Bronchial epithelial cell (primary cell): ENCODE data around the gene RTKN2. TPM values are rescaled to one million over a fixed set of nuclear protein-coding genes. Genes with fewer than 3 reads are reported as not detected.
A peak's percentile ranks its signal among the peaks of the same experiment; 100 is the strongest.

Experiments
- DNase-seq: peaks from one replicate; pipeline ENCODE4 v3.0.0-alpha.2; 2010; ENCODE audit warnings: low read depth
- FAIRE-seq: peaks from 2 replicates; lab custom pipeline; 2011; peaks lifted over from hg19 to GRCh38; lab: Jason Lieb, UNC
- H3K27me3 ChIP-seq: 2 replicates; pipeline ENCODE4 v1.5.1; 2011; ENCODE audit warnings: low read length; ENCODE audit not compliant: control insufficient read depth, insufficient read depth
- H3K36me3 ChIP-seq: 2 replicates; pipeline ENCODE4 v1.5.1; 2011; ENCODE audit warnings: low read length; ENCODE audit not compliant: control insufficient read depth, insufficient read depth
- H3K4me3 ChIP-seq: 2 replicates; pipeline ENCODE4 v1.5.1; 2011; ENCODE audit warnings: mild to moderate bottlenecking, low read depth, low read length, control low read depth
- CTCF ChIP-seq: IDR thresholded peaks from 2 replicates; pipeline ENCODE4 v1.5.1; 2011; ENCODE audit warnings: mild to moderate bottlenecking, moderate library complexity, low read length, control low read depth, inconsistent platforms; ENCODE audit not compliant: insufficient read depth, severe bottlenecking
- total RNA-seq: library from RNA; depleted of rRNA; stranded (reverse); fragments of >200 nt; gene quantifications from 2 replicates; pipeline ENCODE4 v1.2.1, GENCODE V29; 2014

The RTKN2 gene
- total RNA-seq, 1 donor from 2014 or later: 0.79 TPM

GRCh38 chr10:62264702-62265436 is 3.8 kb downstream of the RTKN2 start:
- DNase-seq: peak; percentile 90
- Histone ChIP-seq H3K27me3 (no peaks in the 10 kb centered on the region), H3K36me3 (no peaks in the 10 kb centered on the region), H3K4me3 (no peak overlapping the region)
- no peak for FAIRE-seq
- peak; percentile 49 for TF ChIP-seq CTCF

GRCh38 chr10:62264126-62264525 is 4.5 kb downstream of the RTKN2 start:
- DNase-seq (no peak), FAIRE-seq (no peak)
- Histone ChIP-seq H3K4me3 (no peak overlapping the region), H3K27me3 (no peaks in the 10 kb centered on the region), H3K36me3 (no peaks in the 10 kb centered on the region)
- no peak for TF ChIP-seq CTCF

GRCh38 chr10:62261666-62262065 is 7.0 kb downstream of the RTKN2 start:
- Histone ChIP-seq H3K4me3 (no peak overlapping the region), H3K27me3 (no peaks in the 10 kb centered on the region), H3K36me3 (no peaks in the 10 kb centered on the region)
- DNase-seq (no peak), FAIRE-seq (no peak)
- no peak for TF ChIP-seq CTCF

- Histone ChIP-seq H3K36me3 (no peaks in the 10 kb centered on the region), H3K4me3 (no peak overlapping the region), H3K27me3 (no peaks in the 10 kb centered on the region)
- FAIRE-seq: no peak
- DNase-seq: no peak
- TF ChIP-seq CTCF: no peak
Observed at GRCh38 chr10:62259998-62260397, 8.6 kb downstream of the RTKN2 start.

GRCh38 chr10:62259456-62259855 is 9.2 kb downstream of the RTKN2 start:
- no peak overlapping the region for H3K4me3 ChIP-seq
- FAIRE-seq (no peak), DNase-seq (no peak)
- H3K36me3 ChIP-seq: no peaks in the 10 kb centered on the region
- no peaks in the 10 kb centered on the region for H3K27me3 ChIP-seq
- no peak for TF ChIP-seq CTCF

- peak; percentile 69 for DNase-seq
Observed at GRCh38 chr10:62258926-62259325, 9.7 kb downstream of the RTKN2 start.

More at GRCh38 chr10:62258926-62259325, 9.7 kb downstream of the RTKN2 start:
- no peak for TF ChIP-seq CTCF
- no peaks in the 10 kb centered on the region for H3K36me3 ChIP-seq
- no peak overlapping the region for H3K4me3 ChIP-seq
- no peak for FAIRE-seq
- H3K27me3 ChIP-seq: no peaks in the 10 kb centered on the region
